ENCODE measurements around the gene YIPF4.

DNA sequence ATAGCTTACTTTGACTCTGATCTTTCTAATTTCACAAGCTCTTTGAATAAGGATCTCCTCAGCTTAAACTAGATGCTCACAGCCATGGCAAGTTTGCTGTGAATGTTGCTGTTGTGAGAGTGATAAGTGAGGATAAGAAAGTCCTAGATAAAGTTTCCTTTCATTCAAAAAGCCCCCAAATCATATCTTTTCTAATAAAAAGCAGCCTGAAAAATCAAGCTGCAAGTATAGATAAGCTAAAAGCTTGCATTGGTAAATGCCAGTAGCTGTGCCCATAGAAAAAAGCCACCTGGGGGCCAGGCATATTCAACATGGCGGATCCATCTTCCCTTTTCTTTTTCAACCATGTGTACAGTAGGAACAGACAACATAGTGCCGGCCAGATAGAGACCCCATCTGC is 17.3 kb upstream of the YIPF4 start:
- TF ChIP-seq JUN (IDR thresholded peaks at IDR 0.05; ENCODE audit: borderline replicate concordance, insufficient read depth, insufficient read length, low read depth) (no peak), EZH2 (IDR thresholded peaks at IDR 0.05; ENCODE audit: borderline replicate concordance, low read depth, low read length, severe bottlenecking) (no peak), MYC (IDR thresholded peaks at IDR 0.05; ENCODE audit: low read depth, low read length) (no peak), POLR2AphosphoS5 (IDR thresholded peaks at IDR 0.05; ENCODE audit: insufficient read depth, low read depth, low read length) (no peak)
- TF ChIP-seq, protein P1, sequence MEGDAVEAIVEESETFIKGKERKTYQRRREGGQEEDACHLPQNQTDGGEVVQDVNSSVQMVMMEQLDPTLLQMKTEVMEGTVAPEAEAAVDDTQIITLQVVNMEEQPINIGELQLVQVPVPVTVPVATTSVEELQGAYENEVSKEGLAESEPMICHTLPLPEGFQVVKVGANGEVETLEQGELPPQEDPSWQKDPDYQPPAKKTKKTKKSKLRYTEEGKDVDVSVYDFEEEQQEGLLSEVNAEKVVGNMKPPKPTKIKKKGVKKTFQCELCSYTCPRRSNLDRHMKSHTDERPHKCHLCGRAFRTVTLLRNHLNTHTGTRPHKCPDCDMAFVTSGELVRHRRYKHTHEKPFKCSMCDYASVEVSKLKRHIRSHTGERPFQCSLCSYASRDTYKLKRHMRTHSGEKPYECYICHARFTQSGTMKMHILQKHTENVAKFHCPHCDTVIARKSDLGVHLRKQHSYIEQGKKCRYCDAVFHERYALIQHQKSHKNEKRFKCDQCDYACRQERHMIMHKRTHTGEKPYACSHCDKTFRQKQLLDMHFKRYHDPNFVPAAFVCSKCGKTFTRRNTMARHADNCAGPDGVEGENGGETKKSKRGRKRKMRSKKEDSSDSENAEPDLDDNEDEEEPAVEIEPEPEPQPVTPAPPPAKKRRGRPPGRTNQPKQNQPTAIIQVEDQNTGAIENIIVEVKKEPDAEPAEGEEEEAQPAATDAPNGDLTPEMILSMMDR (IDR thresholded peaks at IDR 0.05; ENCODE audit: extremely low read depth in 1 of 2, insufficient read depth in 1 of 2, low read depth in 1 of 2, low read length in 2 of 2): no peak
- TF ChIP-seq, protein P2, sequence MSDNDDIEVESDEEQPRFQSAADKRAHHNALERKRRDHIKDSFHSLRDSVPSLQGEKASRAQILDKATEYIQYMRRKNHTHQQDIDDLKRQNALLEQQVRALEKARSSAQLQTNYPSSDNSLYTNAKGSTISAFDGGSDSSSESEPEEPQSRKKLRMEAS (IDR thresholded peaks at IDR 0.05; ENCODE audit: insufficient read depth, insufficient read length): no peak

All from endothelial cell of umbilical vein (primary cell).